Stimulated activated CD4-positive, alpha-beta T cell treated with anti-CD3 and anti-CD28 coated beads, Interleukin-12 subunit alpha, Interleukin-12 subunit beta, amount 100 ng/mL, for 24 hours (primary cell): Measurements from ENCODE around the gene TLR8.
A peak's percentile ranks its signal among the peaks of the same experiment; 100 is the strongest.
"Not testable (repeated sequence)": the region's sequence is repeated elsewhere in the genome, so short reads cannot be mapped to it uniquely, and the experiment has no call there.

Experiments used
- DNase-seq, 2 experiments: peaks; one replicate each; pipeline ENCODE4 v3.0.0-alpha.2; 2020; ENCODE audit warnings: low read depth in 2 of 2

TLR8 gene

DNA sequence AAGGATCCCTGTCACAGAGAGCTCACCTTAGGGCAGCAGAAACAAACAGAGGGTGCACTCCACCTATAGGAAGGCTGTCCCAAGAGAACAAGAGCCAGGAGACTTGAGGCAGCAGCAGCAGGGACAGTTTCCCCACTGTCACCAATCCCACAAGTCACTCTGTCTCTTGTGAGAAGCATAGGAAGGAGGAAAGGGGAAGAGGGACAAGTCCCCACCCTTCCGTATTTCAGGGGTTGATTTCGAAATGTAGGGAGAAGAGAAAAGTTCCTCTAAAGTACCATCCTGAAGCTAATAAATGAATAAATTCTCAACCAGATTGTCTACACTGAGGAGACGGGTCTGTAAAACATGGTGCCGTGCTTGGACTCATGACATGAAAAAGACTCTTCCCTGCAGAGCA lies 9.5 kb upstream of the TLR8 start:
- DNase-seq: no peak

- no peak for DNase-seq
These were observed 8.3 kb upstream of the TLR8 start for GRCh38 chrX:12898073-12898472.

GRCh38 chrX:12899506-12899905 lies 6.9 kb upstream of the TLR8 start:
- no peak for DNase-seq

DNA sequence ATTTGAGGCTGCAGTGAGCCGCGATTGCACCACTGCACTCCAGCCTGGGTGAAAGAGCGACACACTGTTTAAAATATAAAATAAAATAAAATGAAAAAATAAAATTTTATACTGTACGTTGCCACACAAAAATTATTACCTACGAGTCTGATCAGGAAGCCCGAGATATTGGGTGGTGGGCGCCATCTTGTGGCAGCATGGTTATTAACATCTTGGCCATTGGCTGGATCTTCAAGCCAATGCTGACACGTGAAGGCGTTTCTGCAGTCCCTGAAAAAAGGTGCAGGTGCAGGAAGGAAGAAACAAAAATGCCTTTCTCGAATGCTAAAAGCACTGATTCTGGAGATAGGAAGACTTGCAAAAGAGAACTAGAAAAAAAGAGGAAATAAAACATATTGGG lies 4.9 kb upstream of the TLR8 start:
- peak; percentile 20 to 56 for DNase-seq

- DNase-seq: no peak
These were observed 2.8 kb upstream of the TLR8 start for GRCh38 chrX:12903646-12904045.

- DNase-seq: no peak
These were observed 4.2 kb downstream of the TLR8 start for GRCh38 chrX:12910423-12911121.

DNA sequence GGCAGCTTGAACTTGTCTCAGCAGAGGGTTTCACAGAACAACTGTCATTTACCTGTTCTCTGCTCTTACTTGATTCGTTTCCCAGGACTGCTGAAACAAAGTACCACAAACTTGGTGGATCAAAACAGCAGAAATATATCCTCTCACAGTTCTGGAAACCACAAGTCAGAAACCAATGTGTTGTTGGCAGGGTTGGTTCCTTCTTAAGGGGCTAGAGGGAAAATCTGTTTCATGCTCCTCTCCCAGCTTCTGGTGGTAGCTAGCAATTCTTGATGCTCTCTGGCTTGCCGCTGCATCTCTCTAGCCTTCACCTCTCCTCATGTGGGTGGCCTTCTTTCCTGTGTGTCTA lies 4.7 kb downstream of the TLR8 start:
- no peak for DNase-seq

DNA sequence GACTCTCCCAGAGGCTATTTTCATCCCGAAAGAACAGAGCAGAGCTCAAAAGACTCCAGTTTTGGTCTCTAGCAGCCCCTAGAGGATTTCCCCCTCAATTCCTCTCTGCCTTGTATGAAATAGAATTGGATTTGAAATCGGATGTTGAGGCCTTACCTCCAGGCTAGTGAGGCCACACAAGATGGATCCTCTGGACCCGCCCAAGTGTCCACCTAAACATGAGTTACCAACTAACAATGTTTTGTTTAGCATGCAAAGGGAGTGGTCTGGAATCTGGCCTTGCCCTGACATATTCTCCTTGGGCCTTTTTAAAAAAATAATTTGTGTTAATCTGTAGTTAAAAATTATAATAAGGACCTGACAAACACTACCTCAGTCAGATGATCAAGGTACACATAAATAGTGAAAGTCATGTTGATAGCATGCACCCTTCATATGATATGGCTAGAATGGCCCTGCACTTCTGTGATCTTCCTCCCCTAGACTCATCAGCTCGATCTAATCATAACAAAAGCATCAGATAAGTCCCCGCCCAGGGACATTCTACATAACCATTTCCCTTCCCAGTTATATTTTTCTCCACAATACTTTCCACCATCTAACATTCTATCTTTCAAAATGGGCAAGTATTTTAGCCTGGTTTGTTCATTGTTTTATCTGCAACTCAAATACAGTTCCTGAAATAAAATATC lies 6.5 kb downstream of the TLR8 start:
- DNase-seq: no peak

DNA sequence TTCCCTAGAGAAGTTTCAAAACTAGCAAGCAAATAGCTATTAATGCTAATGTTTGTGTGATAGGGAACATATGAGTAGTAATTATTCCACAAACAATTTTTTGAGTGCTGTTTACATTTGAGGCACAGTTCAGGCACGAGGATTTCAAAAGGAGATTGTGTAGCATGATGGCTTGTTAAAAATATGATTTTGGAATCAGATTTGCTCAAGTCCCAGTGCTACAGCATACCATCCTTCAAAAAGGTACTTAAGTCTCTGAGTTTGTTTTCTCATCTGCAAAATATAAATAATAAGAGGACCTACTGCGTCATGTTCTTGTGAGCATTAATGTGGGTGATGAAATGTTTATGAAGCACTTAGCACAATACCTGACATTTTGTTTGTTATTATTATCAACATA lies 11.3 kb downstream of the TLR8 start:
- no peak for DNase-seq

DNA sequence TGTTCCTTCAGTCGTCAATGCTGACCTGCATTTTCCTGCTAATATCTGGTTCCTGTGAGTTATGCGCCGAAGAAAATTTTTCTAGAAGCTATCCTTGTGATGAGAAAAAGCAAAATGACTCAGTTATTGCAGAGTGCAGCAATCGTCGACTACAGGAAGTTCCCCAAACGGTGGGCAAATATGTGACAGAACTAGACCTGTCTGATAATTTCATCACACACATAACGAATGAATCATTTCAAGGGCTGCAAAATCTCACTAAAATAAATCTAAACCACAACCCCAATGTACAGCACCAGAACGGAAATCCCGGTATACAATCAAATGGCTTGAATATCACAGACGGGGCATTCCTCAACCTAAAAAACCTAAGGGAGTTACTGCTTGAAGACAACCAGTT lies 12.6 kb downstream of the TLR8 start:
- no peak for DNase-seq

DNA sequence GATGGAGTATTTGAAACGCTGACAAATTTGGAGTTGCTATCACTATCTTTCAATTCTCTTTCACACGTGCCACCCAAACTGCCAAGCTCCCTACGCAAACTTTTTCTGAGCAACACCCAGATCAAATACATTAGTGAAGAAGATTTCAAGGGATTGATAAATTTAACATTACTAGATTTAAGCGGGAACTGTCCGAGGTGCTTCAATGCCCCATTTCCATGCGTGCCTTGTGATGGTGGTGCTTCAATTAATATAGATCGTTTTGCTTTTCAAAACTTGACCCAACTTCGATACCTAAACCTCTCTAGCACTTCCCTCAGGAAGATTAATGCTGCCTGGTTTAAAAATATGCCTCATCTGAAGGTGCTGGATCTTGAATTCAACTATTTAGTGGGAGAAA lies 13.2 kb downstream of the TLR8 start:
- DNase-seq: no peak

- DNase-seq: no peak
These were observed 14.6 kb downstream of the TLR8 start for GRCh38 chrX:12920990-12921389.

GRCh38 chrX:12921886-12922598 lies 15.6 kb downstream of the TLR8 start:
- no peak for DNase-seq

GRCh38 chrX:12922599-12922919 lies 16.1 kb downstream of the TLR8 start:
- no peak for DNase-seq

- no peak for DNase-seq
These were observed 23.3 kb downstream of the TLR8 start for GRCh38 chrX:12929701-12930100.

GRCh38 chrX:12930150-12930549 lies 23.7 kb downstream of the TLR8 start:
- no peak for DNase-seq

- DNase-seq: no peak
These were observed 25.8 kb downstream of the TLR8 start for GRCh38 chrX:12932244-12932643.

DNA sequence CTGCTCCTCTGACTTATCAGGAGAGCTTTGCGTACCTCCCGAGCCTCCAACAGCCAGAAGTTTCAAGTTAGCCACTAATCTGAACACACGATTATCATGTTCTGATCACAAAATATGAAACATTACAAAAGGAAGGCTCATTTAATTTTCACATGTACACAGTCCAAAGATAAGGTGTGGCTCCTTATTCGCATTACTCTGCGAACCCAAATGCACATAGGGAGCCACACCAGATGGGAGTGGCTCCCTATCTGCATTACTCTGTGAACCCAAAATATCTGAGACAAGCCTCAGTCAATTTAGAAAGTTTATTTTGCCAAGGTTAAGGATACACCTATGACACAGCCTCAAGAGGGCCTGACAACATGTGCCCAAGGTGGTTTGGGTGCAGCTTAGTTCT lies 28.4 kb downstream of the TLR8 start:
- DNase-seq: no peak

DNA sequence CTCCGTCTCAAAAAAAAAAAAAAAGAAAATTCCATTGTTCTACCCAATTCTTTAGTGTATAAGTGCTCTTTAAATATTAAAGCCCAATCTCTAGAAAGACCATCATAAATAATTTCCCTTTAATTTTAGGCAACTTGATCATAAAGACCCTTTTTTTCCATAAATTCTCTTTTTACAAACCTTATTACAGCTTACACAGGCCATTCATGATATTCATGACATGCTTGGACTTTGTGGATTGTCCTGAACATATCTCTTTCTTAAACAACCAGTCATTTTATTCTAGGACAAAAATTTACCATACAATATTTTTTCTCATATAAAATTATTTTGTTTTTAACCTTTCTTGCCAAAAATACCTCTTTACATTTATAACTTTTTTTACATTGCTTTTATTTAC lies 30.5 kb downstream of the TLR8 start:
- no peak for DNase-seq

- not testable (repeated sequence) for DNase-seq
These were observed 34.1 kb downstream of the TLR8 start for GRCh38 chrX:12940471-12940870.

DNA sequence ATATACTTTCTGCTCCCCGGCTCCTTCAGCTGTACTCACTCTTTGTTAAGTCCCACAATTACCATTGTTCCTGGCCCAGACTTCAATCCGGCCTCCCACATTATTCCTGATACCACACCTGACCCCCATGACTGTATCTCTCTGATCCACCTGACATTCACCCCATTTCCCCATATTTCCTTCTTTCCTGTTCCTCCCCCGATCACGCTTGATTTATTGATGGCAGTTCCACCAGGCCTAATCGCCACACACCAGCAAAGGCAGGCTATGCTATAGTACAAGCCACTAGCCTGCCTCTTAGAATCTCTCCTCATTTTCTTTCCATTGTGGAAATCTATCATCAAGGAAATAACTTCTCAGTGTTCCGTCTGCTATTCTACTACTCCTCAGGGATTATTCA lies 37.2 kb downstream of the TLR8 start:
- DNase-seq: not testable (repeated sequence)

DNA sequence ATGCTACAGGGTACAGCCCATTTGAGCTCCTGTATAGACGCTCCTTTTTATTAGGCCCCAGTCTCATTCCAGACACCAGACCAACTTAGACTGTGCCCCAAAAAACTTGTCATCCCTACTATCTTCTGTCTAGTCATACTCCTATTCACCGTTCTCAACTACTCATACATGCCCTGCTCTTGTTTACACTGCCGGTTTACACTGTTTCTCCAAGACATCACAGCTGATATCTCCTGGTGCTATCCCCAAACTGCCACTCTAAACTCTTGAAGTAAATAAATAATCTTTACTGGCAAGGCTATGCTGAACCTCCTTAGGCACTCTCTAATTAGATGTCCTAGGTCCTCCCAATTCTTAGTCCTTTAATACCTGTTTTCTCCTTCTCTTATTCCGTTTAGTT lies 38.0 kb downstream of the TLR8 start:
- DNase-seq: not testable (repeated sequence)

- DNase-seq: no peak
These were observed 39.1 kb downstream of the TLR8 start for GRCh38 chrX:12945494-12945893.
